HG03457 (cell line): ENCODE data around the gene FOXA1.

Experiments used
- ATAC-seq: cut with Tn5 transposase; IDR thresholded peaks from one replicate; pipeline ENCODE4 v1.9.1; 2021; ENCODE audit warnings: moderate number of reproducible peaks; ENCODE audit not compliant: unreplicated experiment

Gene FOXA1

DNA sequence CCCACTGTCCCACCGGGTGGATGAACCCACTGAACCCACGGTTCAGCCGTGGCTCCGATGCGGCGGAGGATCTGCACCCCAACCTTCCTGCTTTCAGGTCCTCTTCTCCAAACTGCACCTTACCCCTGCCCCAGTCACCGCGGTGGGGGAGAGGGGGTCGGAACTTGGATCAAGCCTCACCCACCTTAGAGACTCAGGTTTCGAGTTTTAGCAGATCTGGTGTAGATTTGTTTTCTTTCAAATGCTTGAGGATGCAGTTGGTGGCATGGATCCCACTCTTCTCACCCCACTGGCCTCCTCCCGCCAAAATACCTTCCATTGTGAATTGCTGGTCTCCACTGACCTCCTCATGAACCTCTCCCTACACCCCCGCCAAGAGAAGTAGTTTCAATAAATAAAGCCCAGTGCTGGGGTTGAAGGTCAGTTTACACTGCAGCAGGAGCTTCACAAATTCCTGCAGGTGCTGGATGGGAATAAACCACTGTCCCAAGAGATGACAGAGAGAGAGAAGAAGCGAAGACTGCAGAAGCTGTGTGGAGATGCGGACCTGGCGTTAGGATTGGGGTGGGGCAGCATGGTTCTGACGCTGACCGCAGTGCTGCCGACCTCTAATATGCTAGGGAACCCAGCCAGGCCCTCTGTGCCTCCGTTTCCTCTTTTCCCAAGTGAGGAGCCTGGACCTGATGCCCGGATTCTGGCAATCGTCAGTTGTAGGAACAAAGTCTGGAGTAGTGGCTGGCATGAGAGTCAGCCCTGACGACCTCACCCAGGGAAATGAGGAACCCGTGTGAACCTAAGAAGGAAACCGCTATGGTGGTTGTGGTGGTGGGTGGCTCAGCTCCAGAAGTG is 7.8 kb upstream of the FOXA1 start:
- ATAC-seq, result no peak

DNA sequence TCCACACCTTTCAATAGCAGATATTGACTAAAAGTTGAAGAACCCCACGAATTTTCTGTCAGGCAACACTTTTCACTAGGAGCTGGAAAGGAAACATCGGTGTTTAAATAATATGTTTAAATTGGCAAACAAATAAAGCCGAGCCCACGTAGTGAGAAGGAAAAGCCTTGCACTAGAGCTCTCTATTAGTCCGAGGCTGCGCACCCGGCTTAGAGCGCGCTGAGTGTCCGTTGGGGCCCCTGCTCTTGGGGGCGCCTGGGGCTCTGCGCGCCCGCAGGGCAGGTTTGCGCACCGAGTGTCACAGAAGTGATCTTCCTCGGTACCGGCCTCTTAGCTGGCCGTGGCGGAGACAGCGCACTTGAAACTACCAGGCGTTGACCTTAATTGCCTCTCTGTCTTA is 6.8 kb upstream of the FOXA1 start:
- no peak for ATAC-seq

DNA sequence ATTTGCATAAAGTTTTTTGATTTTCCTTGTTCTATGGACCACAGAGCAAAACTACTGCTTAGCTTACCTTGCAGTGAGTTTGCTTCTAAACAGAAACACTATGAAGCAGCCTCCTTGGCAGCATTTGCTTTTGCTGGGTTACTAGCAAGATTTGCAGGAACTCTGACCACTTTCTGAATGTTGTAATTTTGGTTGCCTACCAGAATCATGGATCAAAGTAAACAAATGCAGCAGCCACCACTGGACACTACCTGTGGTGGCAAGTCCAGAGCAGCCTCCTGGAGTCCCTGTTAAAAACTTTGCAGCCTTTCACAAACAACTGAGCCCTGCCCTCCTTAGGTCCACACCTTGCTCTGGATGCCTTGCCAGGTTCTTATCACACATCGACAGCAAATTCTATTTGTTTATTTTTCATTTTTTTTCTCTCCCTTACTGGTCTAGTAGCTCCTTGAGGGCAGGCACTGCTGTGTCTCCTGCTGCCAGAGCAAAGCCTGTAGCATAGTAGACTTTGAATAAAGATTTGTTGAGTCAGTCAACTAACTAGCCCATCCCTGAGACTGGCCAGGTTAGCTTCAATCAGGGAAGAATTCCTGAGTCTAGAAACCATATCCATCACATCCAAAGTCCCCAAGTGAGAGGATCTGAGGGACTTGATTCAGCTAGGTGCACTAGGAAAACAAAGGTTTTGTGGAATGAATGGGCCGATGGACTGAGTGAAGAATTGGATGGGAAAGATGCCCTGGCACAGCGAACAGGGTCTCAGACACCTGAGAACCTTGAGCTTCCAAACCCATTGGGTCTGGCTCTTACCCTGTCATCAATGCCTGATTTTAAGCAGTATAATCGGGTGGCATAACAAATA is 6.1 kb upstream of the FOXA1 start:
- ATAC-seq, result no peak

DNA sequence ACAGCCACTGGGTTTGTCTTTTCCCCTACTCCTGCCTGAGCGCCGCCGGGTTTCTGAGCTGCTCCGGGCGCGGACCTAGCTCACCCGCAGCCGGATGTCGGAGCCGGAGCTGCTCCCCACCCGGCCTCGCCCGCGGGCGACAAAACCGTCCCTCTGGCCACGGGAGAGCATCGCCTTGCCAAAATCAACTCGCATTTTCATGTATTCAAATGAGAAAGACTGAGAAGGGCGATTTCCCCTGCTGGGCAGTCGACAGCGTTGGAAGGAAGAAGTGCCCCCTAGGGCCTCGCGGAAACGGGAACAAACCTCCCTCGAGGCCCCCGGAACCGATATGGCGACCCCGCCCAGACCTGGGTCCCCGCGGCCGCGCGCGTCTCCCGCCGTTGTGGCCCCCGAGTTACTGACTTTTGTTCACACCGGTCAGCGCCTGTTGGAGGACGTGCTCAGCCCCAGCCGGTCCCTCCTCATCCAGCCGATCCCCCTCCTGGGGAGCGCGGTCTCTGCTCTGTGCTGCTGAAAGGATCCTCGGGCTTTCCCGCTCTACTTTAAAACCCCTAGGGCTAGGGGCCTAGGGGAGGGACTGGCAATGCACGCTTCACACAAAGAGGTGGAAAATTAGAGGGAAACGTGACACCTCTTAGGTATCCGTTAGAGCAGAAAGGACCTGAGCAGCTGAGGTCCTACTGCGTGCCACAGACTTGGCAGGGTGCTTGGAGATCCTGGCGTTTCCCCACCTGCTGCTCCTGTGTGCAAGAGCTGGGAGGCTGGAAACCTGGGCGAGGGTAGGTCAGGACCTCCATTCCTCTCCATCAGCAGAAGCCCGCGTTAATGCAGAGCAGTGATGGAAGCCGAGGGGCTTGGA is 4.7 kb upstream of the FOXA1 start:
- no peak for ATAC-seq

DNA sequence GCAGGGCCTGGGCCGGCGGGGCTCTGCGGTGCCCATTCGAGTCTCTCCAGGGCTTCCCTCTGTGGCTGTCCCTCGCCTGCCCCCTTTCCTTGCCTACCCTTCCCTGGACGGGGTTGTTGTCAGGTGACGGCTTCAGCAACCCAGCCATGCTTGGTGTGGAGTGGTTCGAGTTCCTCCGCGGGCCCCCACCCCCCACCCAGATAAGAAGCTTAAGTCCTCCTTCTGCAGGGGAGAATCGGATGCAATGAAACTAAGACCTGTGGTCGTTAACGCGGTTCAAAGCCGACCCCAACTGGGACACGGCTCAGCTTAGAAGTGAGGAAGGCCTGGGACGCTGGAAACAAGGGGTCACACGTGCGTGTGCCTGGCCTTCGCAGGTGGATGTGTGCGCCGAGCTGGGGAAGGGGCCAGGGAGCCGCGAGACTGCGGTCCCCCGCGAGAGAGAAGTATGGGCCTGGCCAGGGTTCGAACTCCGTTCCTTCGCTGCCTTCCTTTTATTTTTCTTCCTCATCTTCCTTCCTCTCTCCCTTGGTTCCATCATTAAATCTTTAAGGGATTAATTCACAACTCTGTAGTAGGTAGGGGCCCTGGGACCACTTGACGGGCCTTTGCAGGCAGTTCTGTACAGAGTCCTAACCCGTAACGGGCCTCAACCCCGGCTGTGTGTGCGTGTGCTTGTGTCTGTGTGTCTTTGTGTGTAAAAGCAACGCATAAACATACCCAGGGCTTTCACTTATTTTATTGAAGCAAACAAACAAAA is 3.9 kb upstream of the FOXA1 start:
- ATAC-seq, result no peak

DNA sequence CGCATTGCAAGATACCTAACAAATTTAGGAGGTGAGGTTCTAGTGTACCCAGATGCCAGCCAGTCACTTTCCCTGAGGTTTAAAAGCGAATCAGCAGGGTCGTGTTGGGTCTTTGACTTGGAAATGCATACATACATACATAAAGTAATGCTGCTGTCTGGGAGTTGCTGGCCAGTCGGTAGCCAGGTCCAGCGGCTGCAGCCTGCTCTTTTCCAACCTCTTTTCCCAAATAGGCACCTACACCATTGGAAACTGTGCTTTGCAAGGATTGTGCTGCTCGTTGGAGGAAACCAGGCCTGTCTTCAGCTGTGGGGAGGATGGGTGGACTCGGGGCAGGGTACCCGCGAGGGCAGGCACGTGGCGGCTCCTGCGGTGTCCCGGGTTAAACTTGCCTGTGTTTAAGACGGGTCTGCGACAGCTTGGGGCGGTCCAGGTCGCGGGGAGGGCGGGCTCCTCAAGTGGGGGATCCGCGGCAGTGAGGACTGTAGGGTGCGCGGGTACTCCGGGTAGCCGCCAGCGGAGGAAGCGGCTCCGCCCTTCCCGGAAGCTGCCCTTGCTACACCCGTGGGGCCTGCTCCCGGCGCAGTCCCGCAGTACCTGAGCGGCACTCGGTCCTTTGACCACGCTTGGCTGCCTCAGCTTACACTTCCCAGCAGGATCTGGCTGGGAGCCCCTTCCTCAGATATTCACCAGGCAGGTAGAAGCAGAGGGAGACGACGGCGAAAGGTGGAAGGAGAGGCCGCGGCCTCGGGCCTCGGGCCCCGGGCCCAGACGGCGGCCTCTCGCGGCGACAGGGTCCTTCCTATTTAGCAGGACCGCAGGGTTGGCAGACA is 3.1 kb upstream of the FOXA1 start:
- ATAC-seq, result no peak

DNA sequence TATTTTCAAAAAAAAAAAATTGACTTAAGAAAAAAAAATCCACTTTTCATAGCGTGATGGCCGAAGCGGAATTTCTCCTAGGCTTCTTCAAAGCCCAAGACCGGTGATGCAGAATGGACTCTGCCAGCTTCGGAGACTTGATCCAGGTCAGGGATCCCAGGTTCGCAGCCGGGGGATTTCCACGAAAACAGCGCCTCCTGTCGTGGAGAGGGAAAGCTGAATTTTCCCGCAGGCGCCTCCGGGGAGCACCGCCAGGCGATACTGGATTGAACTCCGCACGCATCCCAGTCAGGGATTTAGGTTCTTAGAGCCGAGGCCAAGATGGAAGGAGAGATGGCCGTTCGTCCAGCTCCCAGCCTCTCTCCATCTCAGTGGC is 2.5 kb upstream of the FOXA1 start:
- ATAC-seq, result no peak

DNA sequence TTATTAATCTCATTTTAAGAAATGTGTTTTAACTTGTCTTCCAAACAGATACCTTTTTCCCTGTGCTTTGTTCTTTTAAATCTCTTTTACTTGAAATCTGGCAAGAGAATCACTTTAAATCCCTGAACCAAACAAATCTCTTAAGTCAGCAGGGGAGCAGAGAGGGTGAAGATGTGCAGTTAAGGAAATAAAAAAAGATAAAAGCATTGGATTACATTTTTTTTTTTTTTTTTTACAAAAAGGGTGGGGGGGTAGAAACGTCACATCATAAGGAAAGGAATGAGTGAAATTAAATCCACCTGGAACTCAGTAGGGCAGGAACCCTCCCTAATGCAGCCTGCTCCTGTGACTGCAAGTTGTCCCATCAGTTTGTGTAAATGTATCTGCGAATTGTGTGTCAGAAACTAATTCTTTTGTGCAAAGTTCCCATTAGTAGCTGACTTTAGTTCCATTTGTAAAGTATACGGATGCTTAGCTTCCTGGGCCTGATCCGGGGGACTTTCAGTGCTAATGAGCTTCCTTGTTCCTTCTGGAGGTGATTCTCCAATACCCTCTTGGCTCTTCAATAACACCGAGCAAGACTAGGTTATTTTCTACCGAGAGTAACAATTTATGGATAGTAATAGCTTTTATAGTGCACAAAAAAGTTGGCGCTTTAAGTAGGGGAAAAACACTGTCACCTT is 1.9 kb upstream of the FOXA1 start:
- ATAC-seq, result no peak

DNA sequence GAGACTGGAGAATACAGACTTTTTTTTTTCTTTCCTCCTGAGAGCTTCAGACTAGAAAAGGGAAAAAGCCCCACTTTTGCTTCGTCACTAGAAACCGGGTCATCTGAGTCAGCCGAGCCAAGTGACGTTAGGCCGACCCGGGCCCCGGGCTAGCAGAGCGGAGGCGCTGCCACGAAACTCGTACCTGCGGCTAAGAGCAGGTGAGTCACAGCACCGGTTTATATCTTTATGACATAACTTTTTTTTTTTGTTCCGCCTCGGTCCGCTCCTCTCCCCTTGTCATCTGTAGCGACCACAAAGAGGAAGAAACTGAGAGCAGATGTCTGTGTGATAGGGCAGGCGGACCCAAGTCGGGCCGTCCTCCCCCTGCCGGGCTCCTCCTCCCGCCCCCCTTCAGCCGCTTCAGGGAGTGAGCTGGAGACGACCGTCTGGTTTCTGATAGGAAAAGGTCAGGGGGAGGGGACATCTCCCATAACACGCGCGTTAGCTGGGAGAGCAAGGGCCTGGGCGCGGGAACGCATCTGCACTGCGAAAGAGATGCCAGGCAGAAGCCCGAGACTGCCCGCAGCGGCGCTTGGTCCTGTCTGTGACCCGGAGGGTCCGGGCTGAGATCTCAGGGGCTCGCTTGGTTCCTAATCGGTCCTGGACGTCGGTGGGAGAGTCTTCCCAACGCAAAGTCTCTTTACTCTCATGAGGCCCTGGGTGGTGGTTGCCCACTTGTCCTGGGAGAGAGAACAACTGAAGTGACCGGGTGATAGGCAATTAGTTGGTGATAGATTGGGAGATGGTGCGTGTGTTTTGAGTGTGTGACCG is 966 bp upstream of the FOXA1 start:
- ATAC-seq, result no peak

DNA sequence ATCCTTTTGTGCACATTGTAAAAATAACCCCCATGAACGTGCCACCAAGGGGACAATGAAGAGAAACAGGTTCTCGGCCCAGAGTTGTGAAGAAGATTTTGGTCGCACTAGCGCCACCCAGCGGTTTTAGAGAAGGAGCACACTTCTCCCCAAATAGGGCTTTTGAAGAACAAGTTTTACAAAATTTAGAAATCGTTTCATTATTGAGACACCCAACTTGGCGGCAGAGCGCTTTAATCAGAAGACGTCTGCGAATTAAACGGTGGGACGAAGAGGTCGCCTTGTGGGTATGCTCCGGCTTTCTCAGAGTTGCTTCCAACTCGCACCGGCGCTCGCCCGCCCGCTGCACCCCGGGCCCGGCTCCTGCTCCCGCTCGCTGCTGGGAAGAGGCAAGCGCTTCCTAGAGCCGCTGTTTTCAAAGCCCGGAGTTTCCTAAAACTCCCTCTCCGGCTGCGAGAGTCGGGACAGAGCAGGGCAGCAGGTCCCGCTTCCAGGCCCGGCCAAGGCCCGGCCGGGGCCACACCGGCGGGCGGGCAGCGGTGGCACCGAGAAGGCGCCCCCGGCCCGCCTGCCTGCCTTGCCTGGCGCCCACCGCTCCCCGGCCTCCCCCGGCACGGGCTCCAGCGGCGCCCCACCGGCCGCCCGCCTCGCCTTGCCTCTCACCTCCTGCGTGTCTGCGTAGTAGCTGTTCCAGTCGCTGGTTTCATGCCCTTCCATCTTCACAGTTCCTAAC is 645 bp downstream of the FOXA1 start:
- ATAC-seq, result no peak

DNA sequence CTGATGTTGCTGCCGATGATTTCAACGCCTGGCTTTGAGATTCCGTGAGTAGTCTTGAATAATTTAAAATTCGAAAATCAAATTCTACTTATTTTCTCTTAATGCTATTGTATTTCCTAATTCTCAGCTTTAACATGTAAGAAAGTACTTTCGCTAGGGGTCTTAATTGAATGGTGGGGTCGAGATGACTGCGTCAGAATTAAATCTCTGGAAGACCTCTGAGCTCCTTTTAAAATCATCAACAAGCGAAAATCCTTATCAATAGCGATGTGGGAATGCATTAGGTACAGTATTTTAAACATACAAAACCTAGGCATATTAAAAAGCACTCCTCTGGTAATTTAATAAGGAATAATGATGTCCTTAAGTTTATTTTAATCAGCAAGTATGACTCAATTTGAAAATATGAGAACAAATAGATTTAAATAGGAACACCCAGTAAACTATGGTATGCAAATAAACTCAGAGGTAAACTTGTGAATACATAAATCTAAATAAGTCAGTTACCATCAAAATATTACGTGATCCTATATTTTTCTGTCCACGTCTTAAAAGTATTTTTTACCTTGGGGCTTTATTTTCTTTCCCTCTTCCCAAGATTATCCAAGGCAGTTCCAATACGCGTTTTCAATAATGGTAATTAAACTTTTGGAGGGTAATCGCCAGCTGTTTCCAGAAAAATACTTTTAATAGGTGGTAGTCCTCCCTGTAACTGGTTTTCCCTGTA is 1.4 kb downstream of the FOXA1 start:
- ATAC-seq, result no peak

DNA sequence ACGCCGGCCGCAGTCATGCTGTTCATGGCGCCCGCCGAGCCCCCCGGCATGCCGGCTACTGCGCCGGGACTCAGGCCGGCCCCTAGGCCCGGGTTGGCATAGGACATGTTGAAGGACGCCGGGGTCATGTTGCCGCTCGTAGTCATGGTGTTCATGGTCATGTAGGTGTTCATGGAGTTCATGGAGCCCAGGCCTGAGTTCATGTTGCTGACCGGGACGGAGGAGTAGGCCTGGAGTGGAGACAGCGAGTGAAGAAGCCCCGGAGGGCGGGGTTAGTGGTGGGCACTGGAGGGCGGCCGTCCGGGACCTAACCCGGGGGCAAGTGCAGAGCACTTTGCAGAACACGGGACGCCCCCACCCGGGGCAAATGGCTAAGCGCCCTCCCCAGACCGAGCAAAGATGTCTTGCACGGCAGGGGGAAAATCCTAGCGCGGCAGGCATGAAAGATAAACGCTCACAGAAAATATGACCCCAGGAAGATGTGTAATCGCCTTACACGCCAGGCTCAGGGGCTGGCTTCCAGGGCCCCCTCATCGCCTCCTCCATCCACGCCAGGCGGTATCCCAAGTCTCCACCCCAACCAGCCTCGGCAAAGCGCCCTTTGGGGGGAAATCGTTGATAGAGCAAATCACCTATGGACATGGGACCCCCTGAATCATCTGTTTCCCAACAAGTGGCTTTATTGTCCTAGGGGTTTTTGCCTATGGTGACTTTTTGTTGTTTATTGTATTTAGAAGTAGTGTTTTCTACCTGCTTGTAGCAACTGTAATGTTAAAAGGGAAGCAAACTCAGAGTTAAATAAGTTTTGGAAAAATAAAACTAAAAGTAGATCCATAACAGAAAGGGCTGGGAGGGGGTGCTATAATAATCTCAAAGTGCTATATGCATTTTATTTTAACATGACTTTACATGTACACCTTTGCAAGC is 2.3 kb downstream of the FOXA1 start:
- ATAC-seq, result no peak

DNA sequence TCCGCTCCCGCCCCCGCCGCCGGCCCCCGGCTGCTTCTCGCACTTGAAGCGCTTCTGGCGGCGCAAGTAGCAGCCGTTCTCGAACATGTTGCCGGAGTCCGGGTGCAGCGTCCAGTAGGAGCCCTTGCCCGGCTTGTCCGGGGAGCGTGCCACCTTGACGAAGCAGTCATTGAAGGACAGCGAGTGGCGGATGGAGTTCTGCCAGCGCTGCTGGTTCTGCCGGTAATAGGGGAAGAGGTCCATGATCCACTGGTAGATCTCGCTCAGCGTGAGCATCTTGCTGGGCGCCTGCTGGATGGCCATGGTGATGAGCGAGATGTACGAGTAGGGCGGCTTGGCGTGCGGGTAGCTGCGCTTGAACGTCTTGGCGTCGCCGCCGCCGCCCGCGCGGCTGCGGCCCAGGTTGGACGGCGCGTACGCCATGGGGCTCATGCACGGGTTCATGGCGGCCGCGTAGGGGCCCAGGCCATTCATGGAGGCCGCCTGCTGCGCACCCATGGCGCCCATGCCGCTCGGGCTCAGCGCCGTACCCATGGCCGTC is 3.0 kb downstream of the FOXA1 start:
- no peak for ATAC-seq

DNA sequence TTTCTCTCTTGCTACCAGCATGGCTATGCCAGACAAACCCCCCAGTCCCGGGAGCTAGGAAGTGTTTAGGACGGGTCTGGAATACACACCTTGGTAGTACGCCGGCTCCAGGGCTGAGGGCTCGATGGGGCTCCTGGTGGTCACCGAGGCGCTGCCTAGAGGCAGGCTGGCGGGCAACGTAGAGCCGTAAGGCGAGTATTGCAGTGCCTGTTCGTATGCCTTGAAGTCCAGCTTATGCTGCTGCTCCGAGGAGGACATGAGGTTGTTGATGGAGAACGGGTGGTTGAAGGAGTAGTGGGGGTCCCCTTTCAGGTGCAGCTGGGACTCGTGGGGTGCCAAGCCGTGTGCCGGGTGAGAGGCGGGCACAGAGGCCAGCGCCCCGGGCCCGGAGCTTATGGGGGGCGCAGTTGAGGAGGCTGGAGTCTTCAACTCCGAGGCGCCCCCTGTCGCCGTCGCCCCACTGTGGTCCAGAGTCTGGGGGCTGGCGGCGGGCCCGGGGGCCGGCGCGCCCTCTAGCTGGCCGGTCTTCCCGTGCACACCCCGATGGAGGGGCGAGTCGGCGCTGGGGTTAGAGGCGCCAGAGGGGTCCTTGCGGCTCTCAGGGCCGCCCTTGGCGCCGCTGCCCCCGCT is 3.6 kb downstream of the FOXA1 start:
- ATAC-seq, result no peak
